ENCODE measurements around the gene SLC13A2.
"Not testable (repeated sequence)": the region's sequence is repeated elsewhere in the genome, so short reads cannot be mapped to it uniquely, and the experiment has no call there.

Gene SLC13A2

GRCh38 chr17:28473542-28473941 lies at the start of gene SLC13A2:
Gene SLC13A2 (plus strand): TSS chr17:28473644. CDS start chr17:28473713, 69 bp downstream.
- no peak for DNase-seq

- DNase-seq: no peak
These were observed 48.2 kb upstream of the SLC13A2 start for GRCh38 chr17:28425206-28425605.

GRCh38 chr17:28426081-28426519 lies 47.3 kb upstream of the SLC13A2 start:
- DNase-seq: no peak

- DNase-seq: no peak
These were observed 46.1 kb upstream of the SLC13A2 start for GRCh38 chr17:28427371-28427770.

- DNase-seq: not testable (repeated sequence)
These were observed 45.5 kb upstream of the SLC13A2 start for GRCh38 chr17:28427982-28428381.

GRCh38 chr17:28433721-28434120 lies 39.7 kb upstream of the SLC13A2 start:
- no peak for DNase-seq

DNA sequence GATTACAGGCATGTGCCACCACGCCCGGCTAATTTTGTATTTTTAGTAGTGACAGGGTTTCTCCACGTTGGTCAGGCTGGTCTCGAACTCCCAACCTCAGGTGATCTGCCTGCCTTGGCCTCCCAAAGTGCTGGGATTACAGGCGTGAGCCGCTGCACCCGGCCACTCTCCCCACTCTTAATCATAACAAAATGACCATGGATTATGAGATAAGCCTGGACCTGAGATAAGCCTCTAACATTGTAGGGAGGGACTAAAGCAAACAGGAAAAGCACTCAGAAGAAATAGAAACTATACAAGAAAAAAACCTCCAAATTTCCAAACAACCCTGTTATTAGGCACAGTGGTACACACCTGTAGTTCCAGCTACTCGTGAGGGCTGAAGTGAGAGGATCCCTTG lies 39.1 kb upstream of the SLC13A2 start:
- not testable (repeated sequence) for DNase-seq

- no peak for DNase-seq
These were observed 29.4 kb upstream of the SLC13A2 start for GRCh38 chr17:28443901-28444638.

DNA sequence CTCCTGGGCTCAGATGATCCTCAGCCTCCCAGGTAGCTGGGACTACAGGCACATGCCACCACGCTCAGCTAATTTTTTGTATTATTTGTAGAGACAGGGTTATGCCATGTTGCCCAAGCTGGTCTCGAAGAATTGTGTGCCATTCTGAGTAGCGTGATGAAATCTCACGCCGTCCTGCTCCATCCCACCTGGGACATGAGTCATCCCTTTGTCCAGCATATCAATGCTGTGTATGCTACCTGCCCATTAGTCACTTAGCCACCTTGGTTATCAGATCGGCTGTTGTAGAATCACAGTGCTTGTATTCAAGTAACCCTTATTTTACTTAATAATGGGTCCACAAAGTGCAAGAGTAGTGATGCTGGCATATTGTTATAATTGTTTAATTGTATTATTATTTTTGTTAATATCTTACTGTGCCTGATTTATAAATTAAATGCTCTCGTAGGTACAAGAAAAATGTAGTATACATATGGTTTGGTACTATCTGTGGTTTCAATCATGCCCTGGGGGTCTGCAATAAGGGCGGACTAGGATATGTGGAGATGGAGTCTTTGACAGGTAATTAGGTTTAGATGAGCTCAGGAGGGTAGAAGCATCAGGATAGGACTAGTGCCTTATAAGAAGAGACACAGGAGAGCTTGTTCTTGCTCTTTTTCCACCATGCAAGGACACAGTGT lies 26.6 kb upstream of the SLC13A2 start:
- DNase-seq: no peak

DNA sequence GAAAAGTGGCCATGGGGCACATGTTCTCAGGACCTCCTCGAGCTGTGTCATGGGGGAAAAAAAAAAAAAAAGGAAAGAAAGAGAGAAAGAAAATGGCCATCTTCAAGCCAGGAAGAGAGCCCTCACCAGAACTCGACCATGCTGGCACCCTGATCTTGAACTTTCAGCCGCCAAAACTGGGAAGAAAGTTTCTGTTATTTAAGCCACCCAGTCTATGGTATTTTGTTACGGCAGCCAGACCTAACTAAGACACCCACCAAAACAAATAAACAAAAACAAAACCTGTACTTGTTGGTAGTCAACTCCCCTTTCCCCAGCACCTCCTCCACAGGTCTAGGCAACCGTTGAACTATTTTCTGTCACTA lies 26.1 kb upstream of the SLC13A2 start:
- no peak for DNase-seq

DNA sequence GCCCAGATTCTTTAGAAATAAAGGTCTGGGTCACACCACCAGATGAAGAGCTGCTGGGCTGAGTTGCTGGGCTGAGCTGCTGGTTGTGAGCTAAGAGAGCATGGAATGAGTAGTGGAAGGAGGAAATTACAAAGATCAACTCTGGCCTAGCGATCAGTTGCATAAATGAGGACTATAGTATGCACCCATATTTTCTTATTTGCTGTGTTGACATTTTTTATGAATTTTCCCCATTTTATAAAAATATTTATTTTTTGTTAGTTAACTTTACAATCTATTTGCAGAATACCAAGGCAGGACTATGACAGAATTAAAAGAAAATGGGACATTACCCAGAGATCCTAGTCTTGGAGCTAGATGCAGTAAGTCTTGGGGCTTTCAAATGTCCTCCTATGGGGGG lies 23.6 kb upstream of the SLC13A2 start:
- no peak for DNase-seq

GRCh38 chr17:28457890-28458289 lies 15.6 kb upstream of the SLC13A2 start:
- DNase-seq: no peak

DNA sequence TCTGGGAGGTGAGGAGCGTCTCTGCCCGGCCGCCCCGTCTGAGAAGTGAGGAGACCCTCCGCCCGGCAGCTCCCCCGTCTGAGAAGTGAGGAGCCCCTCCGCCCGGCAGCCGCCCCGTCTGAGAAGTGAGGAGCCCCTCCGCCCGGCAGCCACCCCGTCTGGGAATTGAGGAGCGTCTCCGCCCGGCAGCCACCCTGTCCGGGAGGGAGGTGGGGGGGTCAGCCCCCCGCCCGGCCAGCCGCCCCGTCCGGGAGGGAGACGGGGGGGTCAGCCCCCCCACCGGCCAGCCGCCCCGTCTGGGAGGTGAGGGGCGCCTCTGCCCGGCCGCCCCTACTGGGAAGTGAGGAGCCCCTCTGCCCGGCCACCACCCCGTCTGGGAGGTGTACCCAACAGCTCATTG lies 14.6 kb upstream of the SLC13A2 start:
- DNase-seq: not testable (repeated sequence)

- no peak for DNase-seq
These were observed 12.5 kb upstream of the SLC13A2 start for GRCh38 chr17:28460901-28461300.

DNA sequence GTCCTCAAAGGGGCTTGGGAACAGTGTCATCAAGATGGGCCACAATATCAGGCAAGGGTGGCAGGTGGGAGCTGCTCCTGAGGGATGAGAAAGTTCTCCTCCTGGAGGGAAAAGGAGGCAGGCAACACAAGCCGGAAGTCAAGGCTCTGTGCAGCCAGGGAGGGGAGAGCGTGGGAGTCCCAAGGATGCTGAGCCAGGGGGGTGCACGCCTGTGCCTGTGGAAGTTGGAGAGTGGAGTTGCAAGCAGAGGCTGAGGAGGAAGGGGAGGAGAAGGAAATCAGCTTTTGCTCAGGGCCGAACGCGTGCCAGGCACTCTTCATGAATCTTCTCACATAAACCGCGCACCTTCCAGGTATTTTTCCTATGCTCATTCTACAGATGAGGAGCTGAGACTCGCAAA lies 7.4 kb upstream of the SLC13A2 start:
- DNase-seq: no peak

DNA sequence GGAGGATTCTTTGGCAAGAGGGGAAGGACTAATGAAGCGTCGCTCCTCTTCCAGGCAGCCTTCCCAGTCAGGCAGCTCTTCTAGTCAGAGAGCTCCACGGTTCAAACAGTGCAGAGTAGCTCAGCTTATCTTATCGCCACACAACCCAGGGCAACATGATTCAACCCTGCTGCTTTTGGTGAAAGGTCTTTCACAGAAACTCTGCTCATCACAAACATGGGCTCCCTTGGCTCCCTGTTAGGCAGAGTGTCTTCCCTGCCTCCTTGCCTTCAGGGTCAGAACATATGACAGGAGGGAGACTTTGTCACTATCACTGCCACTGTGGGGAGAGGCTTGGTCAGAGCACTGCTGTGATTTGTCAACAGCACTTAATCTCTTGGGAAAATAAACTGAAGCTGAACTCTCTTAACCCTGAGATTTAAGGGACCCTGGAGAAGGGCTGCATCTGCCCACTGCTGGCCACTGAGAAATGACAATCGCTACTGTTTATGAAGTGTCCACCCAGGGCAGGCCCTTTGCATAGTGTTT lies 6.9 kb upstream of the SLC13A2 start:
- DNase-seq: no peak

DNA sequence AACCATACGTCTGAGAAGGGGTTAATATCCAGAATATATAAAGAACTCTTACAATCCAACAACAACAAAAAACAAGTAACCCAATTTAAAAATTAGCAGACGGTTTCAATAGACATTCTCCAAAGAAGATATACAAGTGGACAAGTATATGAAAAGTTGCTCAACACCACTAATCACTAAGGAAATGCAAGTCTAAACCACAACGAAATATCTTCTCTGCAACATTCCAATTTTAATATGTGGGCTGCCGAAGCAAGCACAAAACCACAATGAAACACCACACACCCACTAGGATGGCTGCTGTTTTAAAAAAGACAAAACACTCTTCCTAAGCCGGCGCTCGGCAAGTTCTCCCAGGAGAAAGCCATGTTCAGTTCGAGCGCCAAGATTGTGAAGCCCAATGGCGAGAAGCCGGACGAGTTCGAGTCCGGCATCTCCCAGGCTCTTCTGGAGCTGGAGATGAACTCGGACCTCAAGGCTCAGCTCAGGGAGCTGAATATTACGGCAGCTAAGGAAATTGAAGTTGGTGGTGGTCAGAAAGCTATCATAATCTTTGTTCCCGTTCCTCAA lies 5.9 kb upstream of the SLC13A2 start:
- DNase-seq: no peak

GRCh38 chr17:28468033-28468735 lies 5.3 kb upstream of the SLC13A2 start:
- not testable (repeated sequence) for DNase-seq

GRCh38 chr17:28468781-28469180 lies 4.7 kb upstream of the SLC13A2 start:
- no peak for DNase-seq

- no peak for DNase-seq
These were observed 4.1 kb upstream of the SLC13A2 start for GRCh38 chr17:28469376-28469775.

GRCh38 chr17:28470266-28470913 lies 3.1 kb upstream of the SLC13A2 start:
- DNase-seq: no peak

- no peak for DNase-seq
These were observed 2.5 kb upstream of the SLC13A2 start for GRCh38 chr17:28470914-28471366.

All from NCI-H1105 (cell line).